Stimulated activated naive CD8-positive, alpha-beta T cell treated with anti-CD3 and anti-CD28 coated beads, Interleukin-15, amount 100 ng/mL, for 72 hours (primary cell): ENCODE data around the gene TRIM39.

Source experiments
- ATAC-seq: fragments of 150-1000 bp; cut with Tn5 transposase; 2 replicates; pipeline ENCODE4 v1.10.0; 2021; ENCODE audit warnings: mild to moderate bottlenecking, moderate library complexity
- DNase-seq, 2 donors: peaks; one replicate each; pipeline ENCODE4 v3.0.0; 2021 to 2022
- H3K27ac Mint-ChIP-seq, 2 donors: one replicate each; pipeline ENCODE4 v1.8.0; 2022; ENCODE audit warnings: mild to moderate bottlenecking in 2 of 2, mixed read lengths in 2 of 2, moderate library complexity in 2 of 2
- H3K27me3 Mint-ChIP-seq: one replicate; pipeline ENCODE4 v1.8.0; 2022; ENCODE audit warnings: mixed read lengths
- H3K4me1 Mint-ChIP-seq: one replicate; pipeline ENCODE4 v1.8.0; 2022; ENCODE audit warnings: mild to moderate bottlenecking, mixed read lengths
- H3K4me3 Mint-ChIP-seq, 2 donors: one replicate each; pipeline ENCODE4 v1.8.0; 2022; ENCODE audit warnings: mild to moderate bottlenecking in 2 of 2, mixed read lengths in 2 of 2, moderate library complexity in 1 of 2
- H3K9me3 Mint-ChIP-seq, 2 donors: one replicate each; pipeline ENCODE4 v1.8.0; 2022; ENCODE audit warnings: mixed read lengths in 2 of 2

Gene TRIM39

DNA sequence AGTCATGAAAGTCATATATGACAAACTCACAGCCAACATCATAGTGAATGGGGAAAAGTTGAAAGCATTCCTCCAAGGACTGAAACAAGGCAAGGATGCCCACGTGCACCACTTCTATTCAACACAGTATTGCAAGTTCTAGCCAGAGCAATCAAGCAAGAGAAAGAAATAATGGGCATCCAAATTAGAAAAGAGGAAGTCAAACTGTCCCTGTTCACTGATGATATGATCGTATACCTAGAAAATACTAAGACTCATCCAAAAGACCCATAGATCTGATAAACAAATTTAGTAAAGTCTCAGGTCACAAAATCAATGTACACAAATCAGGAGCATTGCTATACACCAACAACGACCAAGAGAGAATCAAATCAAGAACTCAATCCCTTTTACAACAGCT is 59.4 kb downstream of the TRIM39 start:
- DNase-seq (no peak), ATAC-seq (no peak)
- peaks cover 93% of the 10 kb centered on the region for H3K27me3 Mint-ChIP-seq
- no peak overlapping the region for H3K27ac Mint-ChIP-seq
- no peak overlapping the region for H3K4me3 Mint-ChIP-seq
- peaks cover 3% of the 10 kb centered on the region for H3K4me1 Mint-ChIP-seq
- no peaks in the 10 kb centered on the region for H3K9me3 Mint-ChIP-seq

DNA sequence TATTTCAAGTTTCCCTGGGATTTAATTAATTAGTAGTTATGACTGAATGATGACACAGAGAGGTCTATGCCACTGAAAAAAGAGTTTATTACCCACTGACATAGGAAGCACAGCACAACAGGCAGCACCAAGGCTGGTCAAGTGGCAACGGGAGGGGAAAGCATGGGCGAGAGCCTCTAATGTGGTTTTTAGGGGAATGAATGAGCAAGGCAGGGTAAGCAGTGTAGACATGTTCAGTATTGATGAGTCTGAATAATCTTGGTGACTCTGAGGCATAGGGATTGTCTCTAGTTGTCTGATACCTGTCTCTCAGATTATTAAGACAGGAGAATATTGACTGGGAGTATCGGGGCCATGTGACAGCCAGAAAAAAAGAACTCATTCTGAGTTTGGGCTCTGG is 64.5 kb downstream of the TRIM39 start:
- H3K27ac Mint-ChIP-seq = no peak overlapping the region
- H3K27me3 Mint-ChIP-seq = peaks cover 84% of the 10 kb centered on the region
- peaks cover 7% of the 10 kb centered on the region for H3K4me1 Mint-ChIP-seq
- no peak overlapping the region for H3K4me3 Mint-ChIP-seq
- DNase-seq (no peak), ATAC-seq (no peak)
- no peaks in the 10 kb centered on the region for H3K9me3 Mint-ChIP-seq
